Progenitor cell of endocrine pancreas (in vitro differentiated cells): ENCODE measurements around the gene KCNC1. TPM values are rescaled to one million over a fixed set of nuclear protein-coding genes. Genes with fewer than 3 reads are reported as not detected.

Experiments used
- DNase-seq: peaks from one replicate; pipeline ENCODE4 v3.0.0; 2021; ENCODE audit warnings: low spot score; ENCODE audit not compliant: unreplicated experiment
- H3K27ac Mint-ChIP-seq: 2 replicates; pipeline ENCODE4 v1.8.0; 2021; ENCODE audit warnings: mild to moderate bottlenecking, moderate library complexity, mixed read lengths
- H3K27me3 Mint-ChIP-seq: 2 replicates; pipeline ENCODE4 v1.8.0; 2021; ENCODE audit warnings: mixed read lengths
- H3K36me3 Mint-ChIP-seq: 2 replicates; pipeline ENCODE4 v1.8.0; 2022; ENCODE audit warnings: mixed read lengths; ENCODE audit not compliant: insufficient read depth
- H3K4me1 Mint-ChIP-seq: 2 replicates; pipeline ENCODE4 v1.8.0; 2021; ENCODE audit warnings: low read depth, mixed read lengths
- H3K4me3 Mint-ChIP-seq: 2 replicates; pipeline ENCODE4 v1.8.0; 2021; ENCODE audit warnings: low read depth, mild to moderate bottlenecking, moderate library complexity, mixed read lengths
- H3K9me3 Mint-ChIP-seq: 2 replicates; pipeline ENCODE4 v1.8.0; 2021; ENCODE audit warnings: low read depth, mixed read lengths
- total RNA-seq: library from RNA; stranded (reverse); gene quantifications from 2 replicates; pipeline ENCODE4 v1.2.1, GENCODE V29; 2021
- TF ChIP-seq, protein P1 (sequence below): fragments of 200-600 bp; sonication (generic); IDR thresholded peaks from one replicate; pipeline ENCODE4 v1.5.0; 2021; ENCODE audit warnings: antibody characterized with exemption, mild to moderate bottlenecking; ENCODE audit not compliant: unreplicated experiment

Gene KCNC1
- total RNA-seq, 1 donor from 2014 or later: 0.67 TPM

DNA sequence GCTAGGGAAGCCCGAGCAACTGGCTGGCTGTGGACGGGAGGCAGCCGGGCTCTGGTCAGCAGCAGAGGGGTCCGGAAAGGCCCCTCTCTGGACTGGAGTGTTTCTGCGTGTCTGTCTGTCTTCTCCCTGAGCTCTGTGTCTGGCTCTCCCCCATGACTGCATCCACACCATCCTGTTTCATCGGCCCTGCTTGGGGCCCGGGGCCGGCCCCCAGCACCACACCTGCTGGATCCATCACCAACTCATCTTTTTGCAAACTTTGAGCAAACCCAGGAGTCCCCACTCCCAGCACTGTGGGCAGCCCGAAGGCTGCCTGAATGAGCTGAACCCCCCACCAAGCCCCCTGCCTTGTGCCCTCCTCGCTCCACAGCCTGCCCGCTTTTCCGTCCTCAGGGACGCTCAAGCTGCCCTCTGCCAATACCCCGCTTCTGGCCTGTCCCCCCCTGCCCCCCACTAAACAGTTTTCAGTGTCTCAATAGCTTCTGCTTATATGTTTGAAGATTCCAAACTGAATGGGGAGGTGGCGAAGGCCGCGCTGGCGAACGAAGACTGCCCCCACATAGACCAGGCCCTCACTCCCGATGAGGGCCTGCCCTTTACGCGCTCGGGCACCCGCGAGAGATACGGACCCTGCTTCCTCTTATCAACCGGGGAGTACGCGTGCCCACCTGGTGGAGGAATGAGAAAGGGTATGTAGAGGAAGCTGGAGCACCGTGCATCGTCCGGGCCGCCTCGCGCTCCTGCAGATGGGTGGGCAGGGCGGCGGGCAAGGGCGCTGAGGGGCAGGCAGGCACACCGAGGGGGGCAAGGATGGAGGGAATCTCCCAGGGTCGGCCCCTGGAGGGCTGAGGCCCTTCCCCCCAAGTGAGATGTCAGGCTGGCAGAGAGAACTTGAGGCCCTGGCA, 44.6 kb downstream of the KCNC1 start:
- no peaks in the 10 kb centered on the region for H3K4me1 Mint-ChIP-seq
- no peaks in the 10 kb centered on the region for H3K36me3 Mint-ChIP-seq
- H3K27ac Mint-ChIP-seq: no peak overlapping the region
- peaks cover 14% of the 10 kb centered on the region for H3K27me3 Mint-ChIP-seq
- H3K4me3 Mint-ChIP-seq: no peak overlapping the region
- H3K9me3 Mint-ChIP-seq: no peaks in the 10 kb centered on the region
- TF ChIP-seq, protein P1, sequence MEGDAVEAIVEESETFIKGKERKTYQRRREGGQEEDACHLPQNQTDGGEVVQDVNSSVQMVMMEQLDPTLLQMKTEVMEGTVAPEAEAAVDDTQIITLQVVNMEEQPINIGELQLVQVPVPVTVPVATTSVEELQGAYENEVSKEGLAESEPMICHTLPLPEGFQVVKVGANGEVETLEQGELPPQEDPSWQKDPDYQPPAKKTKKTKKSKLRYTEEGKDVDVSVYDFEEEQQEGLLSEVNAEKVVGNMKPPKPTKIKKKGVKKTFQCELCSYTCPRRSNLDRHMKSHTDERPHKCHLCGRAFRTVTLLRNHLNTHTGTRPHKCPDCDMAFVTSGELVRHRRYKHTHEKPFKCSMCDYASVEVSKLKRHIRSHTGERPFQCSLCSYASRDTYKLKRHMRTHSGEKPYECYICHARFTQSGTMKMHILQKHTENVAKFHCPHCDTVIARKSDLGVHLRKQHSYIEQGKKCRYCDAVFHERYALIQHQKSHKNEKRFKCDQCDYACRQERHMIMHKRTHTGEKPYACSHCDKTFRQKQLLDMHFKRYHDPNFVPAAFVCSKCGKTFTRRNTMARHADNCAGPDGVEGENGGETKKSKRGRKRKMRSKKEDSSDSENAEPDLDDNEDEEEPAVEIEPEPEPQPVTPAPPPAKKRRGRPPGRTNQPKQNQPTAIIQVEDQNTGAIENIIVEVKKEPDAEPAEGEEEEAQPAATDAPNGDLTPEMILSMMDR: no peak
- DNase-seq: no peak

DNA sequence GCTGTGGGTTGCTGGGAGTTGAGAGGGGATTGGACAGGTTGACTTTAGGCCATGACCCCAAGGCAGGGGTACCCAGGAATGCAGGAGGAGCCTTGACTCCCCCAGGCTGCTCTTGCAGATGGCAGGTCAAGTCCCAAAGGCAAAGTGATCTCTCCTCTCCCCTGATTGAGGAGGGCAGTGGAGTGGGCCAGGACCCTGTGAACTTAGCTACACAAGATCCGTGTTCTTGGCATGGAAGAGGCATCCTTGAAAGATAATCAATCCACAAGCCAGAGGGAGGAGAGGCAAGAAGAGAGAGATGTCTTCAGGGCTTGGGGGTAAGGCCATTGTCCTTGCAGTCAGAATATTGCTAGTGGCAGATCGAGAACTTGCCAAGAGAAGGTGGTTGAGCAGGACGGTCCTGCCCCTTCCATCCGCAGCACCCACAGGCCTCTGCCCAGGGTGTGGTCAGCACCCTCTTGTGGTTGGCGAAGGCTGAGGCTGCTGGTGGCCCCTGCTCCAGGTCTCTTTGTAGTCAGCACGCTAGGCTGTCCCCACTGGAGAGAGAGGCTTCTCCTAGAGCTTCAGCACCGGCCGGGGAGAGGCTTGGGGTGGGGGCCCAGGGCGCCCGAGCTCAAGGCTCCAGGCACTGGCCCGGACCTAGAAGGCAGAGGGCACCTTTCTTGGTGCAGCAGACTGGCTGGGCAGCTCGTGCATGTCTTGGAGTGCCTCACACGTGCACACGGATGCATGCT, 45.4 kb downstream of the KCNC1 start:
- Mint-ChIP-seq H3K27me3 (peaks cover 10% of the 10 kb centered on the region), H3K4me1 (no peaks in the 10 kb centered on the region), H3K9me3 (no peaks in the 10 kb centered on the region), H3K27ac (no peak overlapping the region), H3K4me3 (no peak overlapping the region), H3K36me3 (no peaks in the 10 kb centered on the region)
- TF ChIP-seq, protein P1: no peak
- DNase-seq: no peak

DNA sequence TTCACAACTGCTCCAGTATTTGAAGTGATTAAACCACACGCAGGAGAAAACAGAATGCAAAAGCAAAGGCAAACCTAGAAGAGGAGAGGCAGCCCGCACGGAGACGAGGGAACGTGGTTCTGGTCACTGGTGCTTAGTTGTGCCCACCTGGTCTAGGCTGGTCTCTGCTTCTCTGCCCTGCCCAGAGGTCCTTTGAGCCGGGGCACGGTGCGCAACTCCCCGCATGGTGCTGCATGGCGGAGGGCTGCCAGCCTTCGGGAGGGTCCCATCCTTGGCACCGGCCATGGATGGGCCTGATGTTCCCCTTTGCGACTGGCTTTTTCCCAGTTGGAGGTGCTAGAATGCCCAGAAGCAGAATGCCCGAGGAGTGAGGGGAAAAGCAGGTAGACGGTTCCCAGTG, 46.1 kb downstream of the KCNC1 start:
- no peaks in the 10 kb centered on the region for H3K36me3 Mint-ChIP-seq
- H3K4me1 Mint-ChIP-seq: no peaks in the 10 kb centered on the region
- TF ChIP-seq, protein P1: no peak
- H3K27me3 Mint-ChIP-seq: peaks cover 10% of the 10 kb centered on the region
- no peak overlapping the region for H3K4me3 Mint-ChIP-seq
- no peak for DNase-seq
- no peak overlapping the region for H3K27ac Mint-ChIP-seq
- no peaks in the 10 kb centered on the region for H3K9me3 Mint-ChIP-seq

DNA sequence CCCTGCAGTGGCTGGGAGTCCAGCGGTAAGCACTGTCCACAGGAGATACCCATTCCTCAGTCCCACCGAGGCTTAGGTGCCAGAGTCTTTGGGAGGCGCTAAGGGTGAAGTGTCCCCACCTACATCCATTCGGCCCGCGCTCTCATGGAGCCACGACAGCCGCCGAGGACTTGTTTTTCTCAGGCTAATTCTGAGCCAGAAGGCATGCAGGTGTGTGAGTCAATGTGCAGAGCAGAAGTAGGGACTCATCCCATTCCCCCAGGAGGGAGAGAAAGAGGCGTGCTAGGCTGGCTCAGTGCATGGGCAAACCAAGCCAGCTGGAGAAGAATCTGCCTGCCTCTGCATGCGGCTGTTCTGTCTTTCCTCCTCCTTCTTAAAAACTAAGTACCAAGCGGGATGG, 46.6 kb downstream of the KCNC1 start:
- Mint-ChIP-seq H3K4me1 (no peaks in the 10 kb centered on the region), H3K9me3 (no peaks in the 10 kb centered on the region), H3K36me3 (no peaks in the 10 kb centered on the region), H3K27ac (no peak overlapping the region), H3K27me3 (peaks cover 6% of the 10 kb centered on the region), H3K4me3 (no peak overlapping the region)
- DNase-seq: no peak
- TF ChIP-seq, protein P1: no peak

DNA sequence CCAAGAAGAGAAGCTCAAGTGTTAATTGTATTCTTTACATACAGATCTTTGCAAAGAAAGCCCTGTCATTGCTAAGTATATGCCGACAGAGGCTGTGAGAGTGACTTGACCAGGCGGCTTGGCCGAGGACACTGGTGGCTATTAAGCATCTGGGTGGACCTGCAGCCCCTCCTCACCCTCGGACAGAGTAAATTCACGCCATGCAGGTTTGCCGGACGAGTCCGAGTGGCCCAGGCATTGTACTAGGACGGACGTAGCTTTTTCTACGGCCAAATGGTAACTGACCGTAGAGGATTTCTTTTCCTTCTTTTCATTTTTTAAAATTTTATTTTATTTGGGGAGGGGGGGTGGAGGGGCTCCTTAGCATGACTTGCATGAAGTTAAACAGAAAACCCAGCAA, 47.0 kb downstream of the KCNC1 start:
- Mint-ChIP-seq H3K9me3 (no peaks in the 10 kb centered on the region), H3K36me3 (no peaks in the 10 kb centered on the region), H3K27me3 (peaks cover 6% of the 10 kb centered on the region), H3K4me3 (no peak overlapping the region), H3K27ac (no peak overlapping the region), H3K4me1 (no peaks in the 10 kb centered on the region)
- no peak for DNase-seq
- TF ChIP-seq, protein P1: no peak
